ENCODE data around the gene GRIK3.

GRCh38 chr1:37073854-37074379, 39.6 kb upstream of the GRIK3 start:
- TF ChIP-seq, protein P1, sequence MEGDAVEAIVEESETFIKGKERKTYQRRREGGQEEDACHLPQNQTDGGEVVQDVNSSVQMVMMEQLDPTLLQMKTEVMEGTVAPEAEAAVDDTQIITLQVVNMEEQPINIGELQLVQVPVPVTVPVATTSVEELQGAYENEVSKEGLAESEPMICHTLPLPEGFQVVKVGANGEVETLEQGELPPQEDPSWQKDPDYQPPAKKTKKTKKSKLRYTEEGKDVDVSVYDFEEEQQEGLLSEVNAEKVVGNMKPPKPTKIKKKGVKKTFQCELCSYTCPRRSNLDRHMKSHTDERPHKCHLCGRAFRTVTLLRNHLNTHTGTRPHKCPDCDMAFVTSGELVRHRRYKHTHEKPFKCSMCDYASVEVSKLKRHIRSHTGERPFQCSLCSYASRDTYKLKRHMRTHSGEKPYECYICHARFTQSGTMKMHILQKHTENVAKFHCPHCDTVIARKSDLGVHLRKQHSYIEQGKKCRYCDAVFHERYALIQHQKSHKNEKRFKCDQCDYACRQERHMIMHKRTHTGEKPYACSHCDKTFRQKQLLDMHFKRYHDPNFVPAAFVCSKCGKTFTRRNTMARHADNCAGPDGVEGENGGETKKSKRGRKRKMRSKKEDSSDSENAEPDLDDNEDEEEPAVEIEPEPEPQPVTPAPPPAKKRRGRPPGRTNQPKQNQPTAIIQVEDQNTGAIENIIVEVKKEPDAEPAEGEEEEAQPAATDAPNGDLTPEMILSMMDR (IDR thresholded peaks at IDR 0.05; ENCODE audit: low read depth, low read length, poor library complexity, severe bottlenecking): no peak
- no peak for TF ChIP-seq EZH2phosphoT487 (IDR thresholded peaks at IDR 0.05; ENCODE audit: borderline replicate concordance, low read length)

Data from DOHH2 (cell line).